Activated CD4-positive, alpha-beta T cell treated with anti-CD3 and anti-CD28 coated beads, Interleukin-2, amount 10 ng/mL, durations not matched to agents 7 days and 5 days (primary cell): Measurements from ENCODE around the gene CDK16. TPM values are rescaled to one million over a fixed set of nuclear protein-coding genes. Genes with fewer than 3 reads are reported as not detected.
A peak's percentile ranks its signal among the peaks of the same experiment; 100 is the strongest.
"Not testable (repeated sequence)": the region's sequence is repeated elsewhere in the genome, so short reads cannot be mapped to it uniquely, and the experiment has no call there.

Source experiments
- CTCF ChIA-PET: fragments of 350-600 bp; sonication (Branson Sonifier 250); formaldehyde crosslinking; loops from one replicate; lab custom pipeline; 2021; ENCODE audit warnings: antibody characterized with exemption; lab: Charles Lee
- POLR2A ChIA-PET: fragments of 350-600 bp; sonication (Branson Sonifier 250); formaldehyde crosslinking; loops from one replicate; lab custom pipeline; 2021; ENCODE audit warnings: antibody characterized with exemption; lab: Charles Lee
- DNase-seq: peaks from one replicate; pipeline ENCODE4 v3.0.0-alpha.2; 2020
- H3K27ac Mint-ChIP-seq: one replicate; pipeline ENCODE4 v1.8.0; 2021; ENCODE audit warnings: mild to moderate bottlenecking, moderate library complexity, mixed read lengths
- H3K27me3 Mint-ChIP-seq: one replicate; pipeline ENCODE4 v1.8.0; 2021; ENCODE audit warnings: mixed read lengths
- H3K36me3 Mint-ChIP-seq: one replicate; pipeline ENCODE4 v1.8.0; 2021; ENCODE audit warnings: low read depth, mixed read lengths
- H3K4me1 Mint-ChIP-seq: one replicate; pipeline ENCODE4 v1.8.0; 2021; ENCODE audit warnings: mixed read lengths
- H3K4me3 Mint-ChIP-seq: one replicate; pipeline ENCODE4 v1.8.0; 2021; ENCODE audit warnings: mild to moderate bottlenecking, moderate library complexity, mixed read lengths
- H3K9me3 Mint-ChIP-seq: one replicate; pipeline ENCODE4 v1.8.0; 2021; ENCODE audit warnings: mixed read lengths
- total RNA-seq, 2 experiments: library from RNA; stranded (reverse); gene quantifications; one replicate each; pipeline ENCODE4 v1.2.3, GENCODE V29; 2021

Gene CDK16
- total RNA-seq, 2 experiments from 2014 or later: 61.6 to 64.2 TPM

- Mint-ChIP-seq H3K4me3 (no peak overlapping the region), H3K36me3 (peaks cover 11% of the 10 kb centered on the region), H3K27ac (no peak overlapping the region), H3K27me3 (no peaks in the 10 kb centered on the region), H3K9me3 (no peaks in the 10 kb centered on the region), H3K4me1 (peaks cover 12% of the 10 kb centered on the region)
- ChIA-PET POLR2A (no interaction called here), CTCF (no interaction called here)
- DNase-seq: no peak
Measured at GRCh38 chrX:47239199-47239598, 20.7 kb downstream of the CDK16 start.

GRCh38 chrX:47239898-47240545 lies 21.5 kb downstream of the CDK16 start:
- Mint-ChIP-seq H3K4me3 (no peak overlapping the region), H3K9me3 (no peaks in the 10 kb centered on the region), H3K27me3 (no peaks in the 10 kb centered on the region), H3K36me3 (peaks cover 11% of the 10 kb centered on the region), H3K27ac (no peak overlapping the region), H3K4me1 (peaks cover 11% of the 10 kb centered on the region)
- DNase-seq: no peak
- POLR2A ChIA-PET: no interaction called here
- CTCF ChIA-PET: no interaction called here

- peaks cover 8% of the 10 kb centered on the region for H3K36me3 Mint-ChIP-seq
Measured at GRCh38 chrX:47240619-47241018, 22.1 kb downstream of the CDK16 start.

DNA sequence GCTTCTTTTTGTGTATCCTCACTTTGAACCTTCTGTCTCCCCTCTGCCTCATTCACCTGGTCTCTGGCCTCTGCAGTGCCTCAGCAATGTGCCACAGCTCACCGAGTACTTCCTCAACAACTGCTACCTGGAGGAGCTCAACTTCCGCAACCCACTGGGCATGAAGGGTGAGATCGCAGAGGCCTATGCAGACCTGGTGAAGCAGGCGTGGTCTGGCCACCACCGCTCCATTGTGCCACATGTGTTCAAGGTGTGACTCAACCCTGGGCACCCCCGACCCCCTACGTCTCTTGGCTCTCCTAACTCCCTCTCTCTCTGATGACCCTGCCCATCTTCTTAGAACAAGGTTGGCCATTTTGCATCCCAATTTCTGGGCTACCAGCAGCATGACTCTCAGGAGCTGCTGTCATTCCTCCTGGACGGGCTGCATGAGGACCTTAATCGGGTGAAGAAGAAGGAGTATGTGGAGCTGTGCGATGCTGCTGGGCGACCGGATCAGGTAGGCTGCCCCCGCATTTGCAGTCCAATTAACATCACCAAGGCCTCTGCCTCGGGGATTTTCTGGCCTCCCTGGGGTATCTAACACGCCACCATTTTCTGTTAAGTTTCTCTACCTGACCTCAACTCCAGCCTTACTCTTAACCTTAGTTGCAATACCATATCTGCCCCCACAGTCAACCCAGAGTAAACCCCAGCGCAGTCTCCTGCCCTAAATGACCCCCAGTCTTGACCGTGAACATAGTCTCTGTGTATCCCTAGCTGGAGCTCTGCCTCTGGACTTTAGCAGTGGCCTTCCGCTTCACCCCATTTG lies 22.9 kb downstream of the CDK16 start:
- ChIA-PET CTCF (no interaction called here), POLR2A (no interaction called here)
- Mint-ChIP-seq H3K9me3 (no peaks in the 10 kb centered on the region), H3K4me3 (no peak overlapping the region), H3K27ac (no peak overlapping the region), H3K27me3 (no peaks in the 10 kb centered on the region), H3K36me3 (peaks cover 12% of the 10 kb centered on the region), H3K4me1 (no peaks in the 10 kb centered on the region)
- DNase-seq: no peak

More at GRCh38 chrX:47240619-47241018, 22.1 kb downstream of the CDK16 start:
- ChIA-PET CTCF (no interaction called here), POLR2A (no interaction called here)
- H3K9me3 Mint-ChIP-seq: no peaks in the 10 kb centered on the region
- H3K4me3 Mint-ChIP-seq: no peak overlapping the region
- no peaks in the 10 kb centered on the region for H3K27me3 Mint-ChIP-seq
- H3K4me1 Mint-ChIP-seq: peaks cover 5% of the 10 kb centered on the region
- no peak overlapping the region for H3K27ac Mint-ChIP-seq
- no peak for DNase-seq

- ChIA-PET CTCF (no interaction called here), POLR2A (no interaction called here)
- DNase-seq: no peak
- Mint-ChIP-seq H3K27ac (no peak overlapping the region), H3K4me1 (no peaks in the 10 kb centered on the region), H3K36me3 (peaks cover 12% of the 10 kb centered on the region), H3K9me3 (no peaks in the 10 kb centered on the region), H3K27me3 (no peaks in the 10 kb centered on the region), H3K4me3 (no peak overlapping the region)
Measured at GRCh38 chrX:47242321-47242720, 23.8 kb downstream of the CDK16 start.

DNA sequence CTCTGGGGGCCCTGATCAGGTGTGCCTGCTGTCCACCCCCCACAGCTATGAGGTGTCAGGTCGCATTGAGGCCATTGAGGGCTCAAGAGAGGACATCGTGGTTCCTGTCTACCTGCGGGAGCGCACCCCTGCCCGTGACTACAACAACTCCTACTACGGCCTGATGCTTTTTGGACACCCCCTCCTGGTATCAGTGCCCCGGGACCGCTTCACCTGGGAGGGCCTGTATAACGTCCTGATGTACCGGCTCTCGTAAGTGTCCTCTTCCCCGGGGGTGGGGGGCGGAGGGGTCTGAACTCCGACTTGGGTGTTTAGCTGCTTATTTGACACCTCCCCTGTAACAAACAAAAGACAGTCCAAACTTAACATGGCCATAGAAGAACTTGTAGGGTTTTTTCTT lies 24.9 kb downstream of the CDK16 start:
- ChIA-PET POLR2A (no interaction called here), CTCF (no interaction called here)
- no peaks in the 10 kb centered on the region for H3K9me3 Mint-ChIP-seq

GRCh38 chrX:47244676-47245075 lies 26.2 kb downstream of the CDK16 start:
- no peak overlapping the region for H3K4me3 Mint-ChIP-seq
- no peak overlapping the region for H3K27ac Mint-ChIP-seq
- DNase-seq: no peak
- no peaks in the 10 kb centered on the region for H3K9me3 Mint-ChIP-seq
- POLR2A ChIA-PET: no interaction called here
- CTCF ChIA-PET: interaction anchor here (1.1 kb wide), 1 partner anchor 21 kb away, joined by 3 read pairs; no protein-coding TSS in a partner anchor
- peaks cover 16% of the 10 kb centered on the region for H3K36me3 Mint-ChIP-seq
- no peaks in the 10 kb centered on the region for H3K27me3 Mint-ChIP-seq
- no peaks in the 10 kb centered on the region for H3K4me1 Mint-ChIP-seq

More for the DNA sequence above, 24.9 kb downstream of the CDK16 start:
- H3K27ac Mint-ChIP-seq: no peak overlapping the region
- no peak overlapping the region for H3K4me3 Mint-ChIP-seq
- no peaks in the 10 kb centered on the region for H3K4me1 Mint-ChIP-seq
- no peak for DNase-seq
- peaks cover 16% of the 10 kb centered on the region for H3K36me3 Mint-ChIP-seq
- H3K27me3 Mint-ChIP-seq: no peaks in the 10 kb centered on the region

- Mint-ChIP-seq H3K9me3 (no peaks in the 10 kb centered on the region), H3K27me3 (no peaks in the 10 kb centered on the region), H3K4me3 (no peak overlapping the region), H3K4me1 (no peaks in the 10 kb centered on the region), H3K36me3 (peaks cover 18% of the 10 kb centered on the region), H3K27ac (no peak overlapping the region)
- DNase-seq: no peak
- POLR2A ChIA-PET: no interaction called here
- CTCF ChIA-PET: interaction anchor here (1.1 kb wide), 1 partner anchor 21 kb away, joined by 3 read pairs; no protein-coding TSS in a partner anchor
Measured at GRCh38 chrX:47245156-47245555, 26.7 kb downstream of the CDK16 start.

GRCh38 chrX:47247206-47247998 lies 28.9 kb downstream of the CDK16 start:
- no peak overlapping the region for H3K27ac Mint-ChIP-seq
- no peak overlapping the region for H3K4me3 Mint-ChIP-seq
- ChIA-PET POLR2A (no interaction called here), CTCF (no interaction called here)
- H3K36me3 Mint-ChIP-seq: peaks cover 10% of the 10 kb centered on the region
- H3K27me3 Mint-ChIP-seq: no peaks in the 10 kb centered on the region
- H3K4me1 Mint-ChIP-seq: no peaks in the 10 kb centered on the region
- no peak for DNase-seq
- H3K9me3 Mint-ChIP-seq: no peaks in the 10 kb centered on the region

GRCh38 chrX:47247999-47248320 lies 29.5 kb downstream of the CDK16 start:
- no peak for DNase-seq
- CTCF ChIA-PET: no interaction called here
- H3K4me1 Mint-ChIP-seq: no peaks in the 10 kb centered on the region
- H3K36me3 Mint-ChIP-seq: peaks cover 10% of the 10 kb centered on the region
- POLR2A ChIA-PET: no interaction called here
- no peaks in the 10 kb centered on the region for H3K27me3 Mint-ChIP-seq
- no peaks in the 10 kb centered on the region for H3K9me3 Mint-ChIP-seq
- peak overlapping the region; percentile 60 for H3K27ac Mint-ChIP-seq
- H3K4me3 Mint-ChIP-seq: no peak overlapping the region

DNA sequence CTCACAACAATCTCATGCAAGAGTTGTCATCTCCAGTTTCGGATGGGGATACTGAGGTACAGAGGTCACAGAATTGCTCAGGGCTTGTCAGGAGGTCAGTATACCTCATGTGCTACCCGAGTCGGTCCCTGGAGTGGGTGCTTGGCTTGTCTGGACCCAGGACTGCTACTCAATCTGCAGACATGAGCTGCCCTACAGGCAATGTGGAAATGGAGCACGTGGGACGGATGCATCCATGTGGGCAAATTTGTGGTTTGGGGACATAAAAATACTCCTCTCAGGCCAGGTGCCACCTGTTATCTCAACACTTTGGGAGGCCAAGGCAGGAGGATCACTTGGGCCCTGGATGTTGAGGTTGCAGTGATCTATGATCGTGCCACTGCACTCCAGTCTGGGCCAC lies 30.1 kb downstream of the CDK16 start:
- POLR2A ChIA-PET: no interaction called here
- H3K36me3 Mint-ChIP-seq: peaks cover 10% of the 10 kb centered on the region
- CTCF ChIA-PET: interaction anchor here (0.6 to 2.0 kb wide), 2 partner anchors 10 to 206 kb away, joined by 3 to 5 read pairs; no protein-coding TSS in a partner anchor

GRCh38 chrX:47250017-47250347 lies 31.5 kb downstream of the CDK16 start:
- DNase-seq: no peak
- CTCF ChIA-PET: interaction anchor here (2.0 kb wide), 1 partner anchor 9 kb away, joined by 5 read pairs; no protein-coding TSS in a partner anchor
- POLR2A ChIA-PET: no interaction called here

More for the DNA sequence above, 30.1 kb downstream of the CDK16 start:
- Mint-ChIP-seq H3K27ac (no peak overlapping the region), H3K9me3 (no peaks in the 10 kb centered on the region), H3K4me3 (no peak overlapping the region), H3K27me3 (no peaks in the 10 kb centered on the region), H3K4me1 (no peaks in the 10 kb centered on the region)
- DNase-seq: no peak

DNA sequence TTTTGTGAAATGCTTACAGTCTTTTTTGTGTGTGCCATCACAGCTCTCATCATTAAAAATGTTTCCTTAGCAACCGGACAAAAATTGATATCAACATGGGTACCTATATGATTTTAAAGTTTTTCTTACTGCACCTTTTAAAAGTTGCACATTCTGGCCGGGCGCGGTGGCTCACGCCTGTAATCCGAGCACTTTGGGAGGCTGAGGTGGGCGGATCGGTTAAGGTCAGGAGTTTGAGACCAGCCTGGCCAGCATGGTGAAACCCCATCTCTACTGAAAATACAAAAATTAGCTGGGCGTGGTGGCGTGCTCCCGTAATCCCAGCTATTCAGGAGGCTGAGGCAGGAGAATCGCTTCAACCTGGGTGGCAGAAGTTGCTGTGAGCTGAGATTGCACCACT lies 39.1 kb downstream of the CDK16 start:
- H3K27ac Mint-ChIP-seq, H3K4me1 Mint-ChIP-seq, H3K27me3 Mint-ChIP-seq, H3K4me3 Mint-ChIP-seq, DNase-seq, H3K36me3 Mint-ChIP-seq, POLR2A ChIA-PET, H3K9me3 Mint-ChIP-seq: not testable (repeated sequence)
- CTCF ChIA-PET: interaction anchor here (1.2 kb wide), 1 partner anchor 16 kb away, joined by 3 read pairs; no protein-coding TSS in a partner anchor

More at GRCh38 chrX:47250017-47250347, 31.5 kb downstream of the CDK16 start:
- no peak overlapping the region for H3K4me3 Mint-ChIP-seq
- H3K4me1 Mint-ChIP-seq: no peaks in the 10 kb centered on the region
- peaks cover 10% of the 10 kb centered on the region for H3K36me3 Mint-ChIP-seq
- H3K27ac Mint-ChIP-seq: no peak overlapping the region
- no peaks in the 10 kb centered on the region for H3K9me3 Mint-ChIP-seq
- no peaks in the 10 kb centered on the region for H3K27me3 Mint-ChIP-seq
